ENCODE measurements around the gene RECQL5.

RECQL5 gene

DNA sequence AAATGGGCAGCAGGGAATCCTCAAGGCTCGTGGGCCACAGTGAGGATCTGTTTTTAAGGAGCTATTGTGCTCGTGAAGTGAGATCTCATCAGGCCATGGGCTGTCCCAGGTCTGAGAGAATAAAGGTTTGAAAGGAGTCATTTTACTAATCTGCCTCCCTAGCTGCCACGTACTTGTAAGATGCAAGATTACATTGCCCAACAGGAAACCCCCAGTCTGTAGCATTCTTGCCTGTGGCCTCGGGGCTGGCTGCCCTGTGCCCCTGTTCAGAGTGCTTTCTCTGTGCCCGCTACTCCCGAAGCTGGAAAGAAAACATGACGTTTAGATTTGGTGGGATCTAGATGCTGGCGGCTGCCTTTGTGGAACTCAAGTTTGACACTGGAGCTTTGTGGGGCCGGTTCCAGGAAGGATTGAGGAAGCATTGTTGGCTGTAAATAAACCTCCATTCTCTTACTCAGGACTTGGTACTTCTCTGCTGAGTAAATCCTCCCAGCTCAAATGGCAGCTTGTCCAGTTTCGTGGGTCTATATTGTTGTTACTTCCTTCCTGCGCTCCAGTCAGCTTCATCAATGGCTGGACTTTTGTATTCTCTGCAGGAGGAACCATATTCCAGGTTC lies 21.4 kb upstream of the RECQL5 start:
- Histone ChIP-seq H3K4me1 (ENCODE audit: control insufficient read depth in 2 of 2, insufficient read depth in 2 of 2, low read length in 2 of 2) (peaks cover 18 to 39% of the 10 kb centered on the region in 2 donors), H3K4me3 (ENCODE audit: low read length in 2 of 2) (no peak overlapping the region), H3K36me3 (ENCODE audit: control insufficient read depth in 2 of 2, insufficient read depth in 2 of 2, low read length in 2 of 2) (peaks cover 12 to 36% of the 10 kb centered on the region in 2 donors), H3K27me3 (ENCODE audit: control insufficient read depth in 2 of 2, insufficient read depth in 2 of 2, low read length in 2 of 2) (no peaks in the 10 kb centered on the region), H3K9ac (ENCODE audit: low read depth in 1 of 2, low read length in 2 of 2) (peak overlapping the region in 1 of 2 donors; percentile 5), H3K9me3 (ENCODE audit: control insufficient read depth in 2 of 2, low read length in 2 of 2) (no peaks in the 10 kb centered on the region), H3K27ac (ENCODE audit: low read depth in 2 of 2, low read length in 2 of 2) (peak overlapping the region in 1 of 2 donors; percentile 54)

DNA sequence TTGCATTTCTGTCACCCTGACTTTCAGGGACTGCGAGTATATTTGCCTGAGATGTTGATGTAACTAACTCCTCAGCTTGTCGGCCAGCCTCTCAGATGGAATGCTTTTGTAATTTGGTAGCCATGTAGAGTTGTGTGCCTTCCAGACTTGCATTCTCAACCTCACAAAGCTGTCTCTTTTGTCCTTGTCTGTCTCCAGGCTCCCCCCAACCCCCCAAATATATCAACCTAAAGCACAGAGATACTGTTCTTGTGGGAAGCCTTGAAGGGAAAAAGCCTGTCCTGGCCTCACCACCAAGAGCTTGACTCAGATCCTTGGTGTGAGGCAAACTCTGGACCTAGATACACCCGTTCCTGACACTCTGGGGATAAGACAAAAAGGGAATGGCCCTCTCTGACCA lies 18.5 kb upstream of the RECQL5 start:
- Histone ChIP-seq H3K9ac (ENCODE audit: low read depth in 1 of 2, low read length in 2 of 2) (peak overlapping the region in 1 of 2 donors; percentile 32), H3K27me3 (ENCODE audit: control insufficient read depth in 2 of 2, insufficient read depth in 2 of 2, low read length in 2 of 2) (no peaks in the 10 kb centered on the region), H3K9me3 (ENCODE audit: control insufficient read depth in 2 of 2, low read length in 2 of 2) (no peaks in the 10 kb centered on the region), H3K27ac (ENCODE audit: low read depth in 2 of 2, low read length in 2 of 2) (peak overlapping the region; percentile 71 to 84), H3K4me3 (ENCODE audit: low read length in 2 of 2) (no peak overlapping the region), H3K4me1 (ENCODE audit: control insufficient read depth in 2 of 2, insufficient read depth in 2 of 2, low read length in 2 of 2) (peaks cover 16 to 29% of the 10 kb centered on the region in 2 donors), H3K36me3 (ENCODE audit: control insufficient read depth in 2 of 2, insufficient read depth in 2 of 2, low read length in 2 of 2) (peaks cover 0 to 16% of the 10 kb centered on the region in 2 donors)

DNA sequence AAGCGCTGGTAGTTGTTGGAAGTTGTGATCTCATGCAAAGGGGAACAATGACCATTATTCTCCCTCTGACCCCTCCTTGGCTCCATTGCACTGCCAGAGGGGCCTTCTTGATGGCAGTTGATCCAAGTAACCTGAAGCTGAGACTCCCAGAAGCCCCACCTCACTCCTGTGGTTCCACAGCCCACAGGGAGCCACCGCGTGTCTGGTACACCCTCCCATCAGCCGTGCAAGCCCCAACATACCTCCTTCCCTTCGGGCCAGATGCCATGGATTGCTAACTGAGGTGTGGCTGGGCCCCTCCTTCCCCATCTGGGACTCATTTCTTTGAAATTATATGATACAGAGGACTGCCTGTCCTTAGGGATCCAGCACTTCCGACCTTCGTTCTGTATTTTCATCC lies 18.0 kb upstream of the RECQL5 start:
- peak overlapping the region in 1 of 2 donors; percentile 2 for H3K9ac ChIP-seq (ENCODE audit: low read depth in 1 of 2, low read length in 2 of 2)

DNA sequence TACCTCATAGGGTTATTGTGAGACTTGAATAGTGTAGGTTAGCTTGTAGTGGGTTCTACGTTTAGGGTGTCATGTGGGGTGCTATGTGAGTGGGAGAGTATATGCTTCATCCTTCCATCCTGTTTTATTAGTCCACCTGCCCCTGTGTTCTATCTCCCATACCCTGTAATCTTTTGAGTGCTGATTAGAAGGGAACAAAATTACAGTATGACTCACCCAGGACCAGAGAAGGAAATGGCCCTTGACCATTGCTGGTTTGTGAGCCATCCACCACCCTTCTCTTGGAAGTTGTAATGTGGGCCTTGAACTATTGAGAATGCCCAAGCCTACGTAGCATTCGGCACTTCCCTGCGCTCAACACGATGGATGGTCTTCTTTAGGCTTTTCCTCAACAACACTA lies 17.3 kb upstream of the RECQL5 start:
- Histone ChIP-seq H3K27me3 (ENCODE audit: control insufficient read depth in 2 of 2, insufficient read depth in 2 of 2, low read length in 2 of 2) (no peaks in the 10 kb centered on the region), H3K36me3 (ENCODE audit: control insufficient read depth in 2 of 2, insufficient read depth in 2 of 2, low read length in 2 of 2) (peaks cover 0 to 17% of the 10 kb centered on the region in 2 donors), H3K27ac (ENCODE audit: low read depth in 2 of 2, low read length in 2 of 2) (peak overlapping the region; percentile 71 to 84), H3K4me1 (ENCODE audit: control insufficient read depth in 2 of 2, insufficient read depth in 2 of 2, low read length in 2 of 2) (peaks cover 15 to 34% of the 10 kb centered on the region in 2 donors), H3K9ac (ENCODE audit: low read depth in 1 of 2, low read length in 2 of 2) (no peak overlapping the region), H3K4me3 (ENCODE audit: low read length in 2 of 2) (no peak overlapping the region), H3K9me3 (ENCODE audit: control insufficient read depth in 2 of 2, low read length in 2 of 2) (no peaks in the 10 kb centered on the region)

More for the DNA sequence above, 18.0 kb upstream of the RECQL5 start:
- Histone ChIP-seq H3K36me3 (ENCODE audit: control insufficient read depth in 2 of 2, insufficient read depth in 2 of 2, low read length in 2 of 2) (peaks cover 0 to 14% of the 10 kb centered on the region in 2 donors), H3K27ac (ENCODE audit: low read depth in 2 of 2, low read length in 2 of 2) (peak overlapping the region; percentile 71 to 84), H3K27me3 (ENCODE audit: control insufficient read depth in 2 of 2, insufficient read depth in 2 of 2, low read length in 2 of 2) (no peaks in the 10 kb centered on the region), H3K4me1 (ENCODE audit: control insufficient read depth in 2 of 2, insufficient read depth in 2 of 2, low read length in 2 of 2) (peaks cover 16 to 29% of the 10 kb centered on the region in 2 donors), H3K9me3 (ENCODE audit: control insufficient read depth in 2 of 2, low read length in 2 of 2) (no peaks in the 10 kb centered on the region), H3K4me3 (ENCODE audit: low read length in 2 of 2) (no peak overlapping the region)

DNA sequence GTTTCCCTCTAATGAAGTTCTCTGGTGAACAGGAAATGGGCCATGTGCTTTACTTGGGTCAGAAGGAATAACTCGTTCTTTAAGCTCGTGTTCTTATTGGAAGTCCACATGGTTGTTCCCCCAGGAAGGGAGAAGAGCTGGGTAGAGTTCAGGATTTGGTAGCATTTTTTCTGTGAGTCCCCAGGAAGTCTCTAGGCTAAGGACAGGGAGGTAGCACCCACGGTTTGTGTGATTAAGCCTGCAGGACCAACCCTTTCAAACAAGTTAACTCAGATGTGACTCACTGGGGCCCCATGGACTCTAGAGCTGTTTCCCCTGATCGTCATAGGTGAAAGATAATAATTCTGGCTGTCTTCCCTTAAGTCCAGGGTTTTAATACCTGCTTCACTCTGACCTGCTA lies 16.6 kb upstream of the RECQL5 start:
- no peak overlapping the region for H3K9ac ChIP-seq (ENCODE audit: low read depth in 1 of 2, low read length in 2 of 2)
- peaks cover 15 to 38% of the 10 kb centered on the region in 2 donors for H3K4me1 ChIP-seq (ENCODE audit: control insufficient read depth in 2 of 2, insufficient read depth in 2 of 2, low read length in 2 of 2)
- H3K27ac ChIP-seq (ENCODE audit: low read depth in 2 of 2, low read length in 2 of 2): peak overlapping the region; percentile 71 to 84

DNA sequence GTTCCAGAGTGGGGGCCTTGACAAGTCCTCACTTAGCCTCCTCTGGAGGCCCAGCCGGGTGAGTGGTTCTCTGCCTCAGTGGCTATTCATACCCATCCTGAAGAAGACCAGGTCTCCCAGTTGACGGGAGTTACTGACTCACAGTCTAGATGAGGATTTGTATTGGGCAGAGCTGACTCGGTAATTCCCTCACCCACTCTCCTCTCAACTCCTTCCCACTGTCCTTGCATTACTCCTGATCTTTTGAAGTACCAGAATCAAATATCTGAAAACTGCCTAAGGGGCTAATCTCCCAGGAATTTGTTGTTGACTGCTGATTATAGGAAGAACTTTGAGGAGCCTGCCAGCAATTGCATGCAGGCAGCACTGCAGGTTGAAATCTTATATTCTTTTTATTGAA lies 14.3 kb upstream of the RECQL5 start:
- Histone ChIP-seq H3K27me3 (ENCODE audit: control insufficient read depth in 2 of 2, insufficient read depth in 2 of 2, low read length in 2 of 2) (no peaks in the 10 kb centered on the region), H3K27ac (ENCODE audit: low read depth in 2 of 2, low read length in 2 of 2) (peak overlapping the region in 1 of 2 donors; percentile 11), H3K9me3 (ENCODE audit: control insufficient read depth in 2 of 2, low read length in 2 of 2) (no peaks in the 10 kb centered on the region), H3K9ac (ENCODE audit: low read depth in 1 of 2, low read length in 2 of 2) (no peak overlapping the region), H3K4me1 (ENCODE audit: control insufficient read depth in 2 of 2, insufficient read depth in 2 of 2, low read length in 2 of 2) (peaks cover 15 to 38% of the 10 kb centered on the region in 2 donors), H3K4me3 (ENCODE audit: low read length in 2 of 2) (no peak overlapping the region), H3K36me3 (ENCODE audit: control insufficient read depth in 2 of 2, insufficient read depth in 2 of 2, low read length in 2 of 2) (peaks cover 0 to 15% of the 10 kb centered on the region in 2 donors)

More for the DNA sequence above, 16.6 kb upstream of the RECQL5 start:
- H3K27me3 ChIP-seq (ENCODE audit: control insufficient read depth in 2 of 2, insufficient read depth in 2 of 2, low read length in 2 of 2): no peaks in the 10 kb centered on the region
- no peak overlapping the region for H3K4me3 ChIP-seq (ENCODE audit: low read length in 2 of 2)
- H3K9me3 ChIP-seq (ENCODE audit: control insufficient read depth in 2 of 2, low read length in 2 of 2): no peaks in the 10 kb centered on the region
- peaks cover 0 to 15% of the 10 kb centered on the region in 2 donors for H3K36me3 ChIP-seq (ENCODE audit: control insufficient read depth in 2 of 2, insufficient read depth in 2 of 2, low read length in 2 of 2)

DNA sequence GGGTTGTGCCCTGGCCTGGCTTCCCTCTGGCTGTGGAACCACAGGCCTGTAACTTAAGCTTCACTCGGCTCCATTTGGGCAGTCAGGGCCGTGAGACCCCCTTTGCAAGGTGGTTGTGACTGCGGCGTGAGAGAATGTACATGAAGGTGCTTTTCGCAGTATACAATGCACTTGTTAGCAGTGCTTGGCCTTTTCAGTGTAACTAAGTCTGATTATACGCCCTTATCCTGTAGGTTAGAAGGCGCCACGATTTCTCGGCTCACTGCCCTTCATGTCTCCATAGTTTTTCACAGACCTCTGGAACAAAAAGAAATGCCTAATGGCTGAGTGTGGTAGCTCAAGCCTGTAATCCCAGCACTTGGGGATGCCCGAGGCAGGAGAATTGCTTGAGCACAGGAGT lies 13.5 kb upstream of the RECQL5 start:
- no peaks in the 10 kb centered on the region for H3K9me3 ChIP-seq (ENCODE audit: control insufficient read depth in 2 of 2, low read length in 2 of 2)
- H3K4me1 ChIP-seq (ENCODE audit: control insufficient read depth in 2 of 2, insufficient read depth in 2 of 2, low read length in 2 of 2): peaks cover 15 to 34% of the 10 kb centered on the region in 2 donors
- peak overlapping the region; percentile 64 to 83 for H3K27ac ChIP-seq (ENCODE audit: low read depth in 2 of 2, low read length in 2 of 2)
- H3K4me3 ChIP-seq (ENCODE audit: low read length in 2 of 2): no peak overlapping the region
- peaks cover 3 to 18% of the 10 kb centered on the region in 2 donors for H3K36me3 ChIP-seq (ENCODE audit: control insufficient read depth in 2 of 2, insufficient read depth in 2 of 2, low read length in 2 of 2)
- no peak overlapping the region for H3K9ac ChIP-seq (ENCODE audit: low read depth in 1 of 2, low read length in 2 of 2)
- H3K27me3 ChIP-seq (ENCODE audit: control insufficient read depth in 2 of 2, insufficient read depth in 2 of 2, low read length in 2 of 2): no peaks in the 10 kb centered on the region

DNA sequence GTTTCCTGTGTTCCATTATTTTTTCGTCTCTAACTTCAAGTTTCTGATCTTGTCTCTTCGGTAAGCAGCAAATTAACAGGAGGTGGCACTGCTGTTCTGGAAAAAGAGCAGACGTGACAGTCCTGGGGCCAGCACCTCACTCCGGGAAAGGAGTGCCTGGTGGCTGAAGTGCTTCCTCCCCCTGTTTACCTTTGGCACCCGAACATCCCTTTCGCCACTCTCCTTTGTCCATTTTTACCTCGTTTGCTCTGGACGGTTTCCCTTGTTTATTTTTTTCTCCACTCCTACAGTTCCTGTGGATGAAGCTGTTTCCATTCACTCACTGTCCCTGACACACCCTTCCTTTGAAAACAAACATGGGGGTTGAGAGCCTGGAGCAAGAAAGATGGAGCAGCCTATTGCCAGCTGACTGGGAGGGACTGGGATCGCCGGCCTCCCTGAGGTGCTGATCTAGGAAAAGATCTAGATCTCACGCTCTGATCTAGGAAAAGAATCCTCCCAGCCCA lies 12.8 kb upstream of the RECQL5 start:
- H3K4me1 ChIP-seq (ENCODE audit: control insufficient read depth in 2 of 2, insufficient read depth in 2 of 2, low read length in 2 of 2): peaks cover 10 to 27% of the 10 kb centered on the region in 2 donors
- H3K27ac ChIP-seq (ENCODE audit: low read depth in 2 of 2, low read length in 2 of 2): peak overlapping the region; percentile 64 to 83
- H3K27me3 ChIP-seq (ENCODE audit: control insufficient read depth in 2 of 2, insufficient read depth in 2 of 2, low read length in 2 of 2): no peaks in the 10 kb centered on the region
- peak overlapping the region in 1 of 2 donors; percentile 61 for H3K9ac ChIP-seq (ENCODE audit: low read depth in 1 of 2, low read length in 2 of 2)
- peaks cover 3 to 18% of the 10 kb centered on the region in 2 donors for H3K36me3 ChIP-seq (ENCODE audit: control insufficient read depth in 2 of 2, insufficient read depth in 2 of 2, low read length in 2 of 2)
- H3K4me3 ChIP-seq (ENCODE audit: low read length in 2 of 2): peak overlapping the region in 1 of 2 donors; percentile 43
- H3K9me3 ChIP-seq (ENCODE audit: control insufficient read depth in 2 of 2, low read length in 2 of 2): no peaks in the 10 kb centered on the region

DNA sequence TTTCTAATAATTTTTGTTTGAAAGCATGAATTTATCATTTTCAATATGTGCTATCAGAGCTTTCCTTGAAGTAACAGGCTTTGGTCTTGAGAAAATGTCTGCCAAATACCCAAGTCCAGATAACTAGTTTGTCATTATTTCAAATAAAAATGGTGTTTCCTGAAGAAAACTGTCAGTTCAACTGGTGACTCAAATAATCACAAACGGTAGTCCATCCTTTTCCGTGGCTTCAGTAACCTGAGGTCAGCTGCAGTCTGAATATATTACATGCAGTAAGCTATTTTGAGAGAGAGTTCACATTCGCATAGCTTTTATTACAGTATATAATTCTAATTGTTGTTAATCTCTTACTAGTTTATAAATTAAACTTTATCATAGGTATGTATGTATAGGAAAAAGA lies 9.5 kb upstream of the RECQL5 start:
- H3K9ac ChIP-seq (ENCODE audit: low read depth in 1 of 2, low read length in 2 of 2): no peak overlapping the region
- H3K4me3 ChIP-seq (ENCODE audit: low read length in 2 of 2): no peak overlapping the region
- H3K36me3 ChIP-seq (ENCODE audit: control insufficient read depth in 2 of 2, insufficient read depth in 2 of 2, low read length in 2 of 2): peaks cover 25 to 44% of the 10 kb centered on the region in 2 donors
- no peaks in the 10 kb centered on the region for H3K9me3 ChIP-seq (ENCODE audit: control insufficient read depth in 2 of 2, low read length in 2 of 2)
- no peak overlapping the region for H3K27ac ChIP-seq (ENCODE audit: low read depth in 2 of 2, low read length in 2 of 2)
- H3K4me1 ChIP-seq (ENCODE audit: control insufficient read depth in 2 of 2, insufficient read depth in 2 of 2, low read length in 2 of 2): peaks cover 7 to 13% of the 10 kb centered on the region in 2 donors
- no peaks in the 10 kb centered on the region for H3K27me3 ChIP-seq (ENCODE audit: control insufficient read depth in 2 of 2, insufficient read depth in 2 of 2, low read length in 2 of 2)

DNA sequence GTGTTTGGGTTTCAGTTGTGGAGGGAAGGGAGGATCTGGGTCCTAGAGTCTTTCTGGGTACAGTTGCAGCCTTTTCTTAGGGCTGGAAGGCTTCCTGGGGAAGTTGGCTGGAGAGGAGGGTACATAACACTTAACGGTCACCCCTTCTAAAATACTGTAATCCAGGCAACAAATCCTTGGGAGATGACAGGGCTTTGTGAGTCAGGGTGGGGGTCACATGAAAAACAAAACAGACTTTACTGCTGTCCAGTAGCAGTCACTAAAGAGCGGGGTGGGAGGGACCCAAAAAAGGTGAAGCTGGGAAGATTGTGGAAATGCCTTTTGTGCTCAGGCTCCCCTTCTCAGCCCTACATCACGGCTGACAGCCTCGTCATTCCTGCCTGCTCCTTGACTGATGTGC lies 6.5 kb upstream of the RECQL5 start:
- no peak overlapping the region for H3K9ac ChIP-seq (ENCODE audit: low read depth in 1 of 2, low read length in 2 of 2)
- no peaks in the 10 kb centered on the region for H3K27me3 ChIP-seq (ENCODE audit: control insufficient read depth in 2 of 2, insufficient read depth in 2 of 2, low read length in 2 of 2)
- H3K4me1 ChIP-seq (ENCODE audit: control insufficient read depth in 2 of 2, insufficient read depth in 2 of 2, low read length in 2 of 2): peaks cover 0 to 4% of the 10 kb centered on the region in 2 donors
- peaks cover 40 to 51% of the 10 kb centered on the region in 2 donors for H3K36me3 ChIP-seq (ENCODE audit: control insufficient read depth in 2 of 2, insufficient read depth in 2 of 2, low read length in 2 of 2)
- H3K9me3 ChIP-seq (ENCODE audit: control insufficient read depth in 2 of 2, low read length in 2 of 2): no peaks in the 10 kb centered on the region
- no peak overlapping the region for H3K27ac ChIP-seq (ENCODE audit: low read depth in 2 of 2, low read length in 2 of 2)
- H3K4me3 ChIP-seq (ENCODE audit: low read length in 2 of 2): no peak overlapping the region

Measured in mucosa of rectum (tissue), 2 donors.